ENCODE results near the gene FAM181A. TPM values are rescaled to one million over a fixed set of nuclear protein-coding genes. Genes with fewer than 3 reads are reported as not detected.

Gene FAM181A
- total RNA-seq, 1 donor from 2014 or later = not detected

GRCh38 chr14:93950948-93951634 lies 23.9 kb downstream of the FAM181A start:
- no peak for DNase-seq (ENCODE audit: low spot score)

GRCh38 chr14:93951635-93952540 lies 24.7 kb downstream of the FAM181A start:
- no peak for DNase-seq (ENCODE audit: low spot score)

GRCh38 chr14:93952829-93953228 lies 25.7 kb downstream of the FAM181A start:
- DNase-seq (ENCODE audit: low spot score) = no peak

- no peak for DNase-seq (ENCODE audit: low spot score)
Observed at GRCh38 chr14:93953263-93953662, 26.1 kb downstream of the FAM181A start.

GRCh38 chr14:93953739-93954515 lies 26.8 kb downstream of the FAM181A start:
- DNase-seq (ENCODE audit: low spot score) = no peak

GRCh38 chr14:93954516-93954830 lies 27.3 kb downstream of the FAM181A start:
- DNase-seq (ENCODE audit: low spot score) = no peak

GRCh38 chr14:93954900-93955849 lies 28.0 kb downstream of the FAM181A start:
- DNase-seq (ENCODE audit: low spot score) = peak; percentile 31

GRCh38 chr14:93955850-93956481 lies 28.8 kb downstream of the FAM181A start:
- no peak for DNase-seq (ENCODE audit: low spot score)

- no peak for DNase-seq (ENCODE audit: low spot score)
Observed at GRCh38 chr14:93956514-93957332, 29.6 kb downstream of the FAM181A start.

GRCh38 chr14:93957333-93957710 lies 30.2 kb downstream of the FAM181A start:
- DNase-seq (ENCODE audit: low spot score) = no peak

GRCh38 chr14:93957751-93958566 lies 30.8 kb downstream of the FAM181A start:
- DNase-seq (ENCODE audit: low spot score) = no peak

GRCh38 chr14:93958567-93959238 lies 31.6 kb downstream of the FAM181A start:
- no peak for DNase-seq (ENCODE audit: low spot score)

GRCh38 chr14:93959239-93960107 lies 32.3 kb downstream of the FAM181A start:
- DNase-seq (ENCODE audit: low spot score) = peak; percentile 40

- DNase-seq (ENCODE audit: low spot score) = no peak
Observed at GRCh38 chr14:93960108-93960475, 32.9 kb downstream of the FAM181A start.

- DNase-seq (ENCODE audit: low spot score) = no peak
Observed at GRCh38 chr14:93960774-93961438, 33.8 kb downstream of the FAM181A start.

- DNase-seq (ENCODE audit: low spot score) = no peak
Observed at GRCh38 chr14:93961620-93962019, 34.5 kb downstream of the FAM181A start.
